Kidney (tissue), 14 donors: ENCODE data around the gene DRAM1. TPM values are rescaled to one million over a fixed set of nuclear protein-coding genes. Genes with fewer than 3 reads are reported as not detected.

Experiments
- DNase-seq, 5 donors: peaks; one replicate each; pipeline ENCODE4 v3.0.0-alpha.2; 2013 to 2020
- FAIRE-seq: peaks from 2 replicates; lab custom pipeline; 2012; peaks lifted over from hg19 to GRCh38; lab: Jason Lieb, UNC
- H3K27ac ChIP-seq, 2 donors: one replicate each; pipeline ENCODE4 v1.7.0; 2013; ENCODE audit warnings: low read depth in 2 of 2, low read length in 2 of 2, inconsistent platforms in 1 of 2
- H3K27me3 ChIP-seq: one replicate; pipeline ENCODE4 v1.7.1; 2013; ENCODE audit warnings: low read length, inconsistent platforms; ENCODE audit not compliant: control insufficient read depth, insufficient read depth
- H3K36me3 ChIP-seq, 3 donors: one replicate each; pipeline versions ENCODE4 v1.7.0 to v1.7.1; 2013; ENCODE audit warnings: low read length in 3 of 3, control low read depth in 1 of 3, inconsistent platforms in 1 of 3; ENCODE audit not compliant: insufficient read depth in 3 of 3, control insufficient read depth in 2 of 3
- H3K4me1 ChIP-seq, 3 donors: one replicate each; pipeline versions ENCODE4 v1.7.0 to v1.7.1; 2013; ENCODE audit warnings: low read length in 3 of 3, inconsistent platforms in 1 of 3, low read depth in 1 of 3; ENCODE audit not compliant: control insufficient read depth in 2 of 3, insufficient read depth in 2 of 3
- H3K4me3 ChIP-seq, 3 donors: one replicate each; pipeline versions ENCODE4 v1.7.0 to v1.8.1; 2013; ENCODE audit warnings: low read length in 3 of 3, control low read depth in 1 of 3, inconsistent platforms in 1 of 3
- H3K9ac ChIP-seq, 3 donors: one replicate each; pipeline versions ENCODE4 v1.7.0 to v1.7.1; 2013; ENCODE audit warnings: low read length in 3 of 3, control low read depth in 1 of 3, inconsistent platforms in 1 of 3
- H3K9me3 ChIP-seq, 3 donors: one replicate each; pipeline versions ENCODE4 v1.7.0 to v1.7.1; 2013; ENCODE audit warnings: low read length in 3 of 3, control low read depth in 1 of 3, inconsistent platforms in 1 of 3; ENCODE audit not compliant: control insufficient read depth in 2 of 3, insufficient read depth in 1 of 3
- CTCF ChIP-seq: IDR thresholded peaks from 3 replicates; pipeline ENCODE4 v1.5.1; 2012; ENCODE audit warnings: mild to moderate bottlenecking, moderate library complexity, borderline replicate concordance; ENCODE audit not compliant: insufficient read depth; ENCODE audit errors: extremely low read depth
- intact Hi-C: fragments of 100-400 bp; cut with DNase I; formaldehyde crosslinking; loops from one replicate; pipeline ENCODE4 v1.11.1; 2022
- polyA plus RNA-seq: library from polyadenylated mRNA; stranded (reverse); fragments of 350-450 nt; fragmentation: Illumina TruSeq; extraction: RNeasy Lipid Tissue Mini Kit (QIAGEN cat#74804); gene quantifications from one replicate; pipeline ENCODE4 v1.2.3, GENCODE V29; 2014; ENCODE audit warnings: low read depth, low replicate concordance; ENCODE audit not compliant: insufficient read depth
- total RNA-seq: library from RNA; stranded (reverse); fragmentation: NEBNext Ultra II Directional; extraction: Animal tissue kit (Norgen Biotek cat#: 25700); gene quantifications from one replicate; pipeline ENCODE4 v1.2.1, GENCODE V29; 2021
- donor health status: control.
- donor health status: control.
- donor health status: control.
- donor health status: control.
- donor health status: control.
- donor health status: DM: yes; HTN: yes; CAD: no.
- donor health status: Normal renal cell carcinoma (clear cell type).

Gene DRAM1
- total and polyA plus RNA-seq, 2 donors from 2014 or later, result 19.0 to 35.8 TPM

- no peaks in the 10 kb centered on the region for H3K27me3 ChIP-seq
- no peaks in the 10 kb centered on the region for H3K9me3 ChIP-seq
- peak overlapping the region; percentile 96 for H3K27ac ChIP-seq
- TF ChIP-seq CTCF, result no peak
- peak overlapping the region; percentile 57 to 92 (median 67) for H3K9ac ChIP-seq
- no peaks in the 10 kb centered on the region for H3K36me3 ChIP-seq
- H3K4me3 ChIP-seq, result peak overlapping the region; percentile 75 to 88 (median 82)
- FAIRE-seq (no peak), DNase-seq (peak in 4 of 5 donors; percentile 27 to 64 (median 49))
- intact Hi-C loops, result no loop called here
- H3K4me1 ChIP-seq, result peaks cover 0 to 6% (median 0%) of the 10 kb centered on the region in 3 donors
These were observed 952 bp downstream of the DRAM1 start for GRCh38 chr12:101878243-101878821.

- no peak for DNase-seq
- Histone ChIP-seq H3K27ac (no peak overlapping the region), H3K36me3 (no peaks in the 10 kb centered on the region), H3K27me3 (no peaks in the 10 kb centered on the region), H3K4me1 (peaks cover 0 to 9% (median 7%) of the 10 kb centered on the region in 3 donors), H3K9ac (no peak overlapping the region), H3K9me3 (no peaks in the 10 kb centered on the region), H3K4me3 (peak overlapping the region in 1 of 3 donors; percentile 1)
- TF ChIP-seq CTCF, result no peak
- intact Hi-C loops, result no loop called here
- no peak for FAIRE-seq
These were observed 3.4 kb downstream of the DRAM1 start for GRCh38 chr12:101880769-101881168.

GRCh38 chr12:101881228-101881627 lies 3.8 kb downstream of the DRAM1 start:
- Histone ChIP-seq H3K9me3 (no peaks in the 10 kb centered on the region), H3K4me3 (no peak overlapping the region), H3K36me3 (no peaks in the 10 kb centered on the region), H3K27ac (no peak overlapping the region), H3K9ac (no peak overlapping the region), H3K27me3 (no peaks in the 10 kb centered on the region), H3K4me1 (peaks cover 0 to 11% (median 7%) of the 10 kb centered on the region in 3 donors)
- DNase-seq (no peak), FAIRE-seq (no peak)
- intact Hi-C loops, result no loop called here
- TF ChIP-seq CTCF, result no peak
